NT2/D1 (cell line): ENCODE results near the gene COBL.

Source experiments
- SUZ12 ChIP-seq: IDR thresholded peaks from 2 replicates; pipeline ENCODE4 v1.6.1; 2011; ENCODE audit not compliant: insufficient read length, insufficient read depth; ENCODE audit errors: extremely low read depth
- YY1 ChIP-seq: IDR thresholded peaks from 2 replicates; pipeline ENCODE4 v1.6.1; 2011; ENCODE audit not compliant: insufficient read length, insufficient read depth
- ZNF274 ChIP-seq: IDR thresholded peaks from 2 replicates; pipeline ENCODE4 v1.6.1; 2011; ENCODE audit warnings: mild to moderate bottlenecking, low read depth, low read length

DNA sequence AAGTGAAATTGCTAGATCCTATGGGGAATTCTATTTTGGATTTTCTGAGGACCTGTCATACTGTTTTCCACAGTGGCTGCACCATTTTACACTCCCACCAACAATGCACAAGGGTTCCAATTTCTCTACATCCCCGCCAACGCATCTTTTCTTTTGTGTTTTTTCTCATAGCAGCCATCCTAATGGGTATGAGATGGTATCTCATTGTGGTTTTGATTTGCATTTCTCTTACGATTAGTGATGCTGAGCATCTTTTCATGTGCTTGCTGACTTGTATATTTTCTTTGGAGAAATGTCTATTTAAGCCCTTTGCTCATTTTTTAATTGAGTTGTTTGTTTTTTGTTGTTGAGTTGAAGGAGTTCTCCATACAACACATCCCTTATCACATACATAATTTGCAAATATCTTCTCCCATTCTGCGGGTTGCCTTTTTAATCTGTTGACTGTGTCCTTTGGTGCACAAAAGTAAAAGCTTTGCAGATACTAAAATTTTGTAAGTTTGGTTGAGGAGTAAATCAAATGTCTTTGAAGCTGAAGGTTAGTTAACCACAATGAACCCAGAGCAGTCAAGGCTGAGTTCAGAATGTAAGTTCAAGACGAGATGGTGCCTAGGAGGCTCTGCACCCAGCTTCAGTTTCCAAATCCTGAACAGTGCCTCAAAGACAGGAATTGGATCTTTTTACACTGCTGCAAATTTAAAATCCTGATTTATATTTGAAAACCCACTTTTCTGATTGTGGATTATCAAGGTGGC is 195.4 kb downstream of the COBL start:
- no peak for TF ChIP-seq SUZ12
- no peak for TF ChIP-seq ZNF274
- no peak for TF ChIP-seq YY1
